Pancreas (tissue), 10 donors: ENCODE results near the gene NOPCHAP1. TPM values are rescaled to one million over a fixed set of nuclear protein-coding genes. Genes with fewer than 3 reads are reported as not detected.
A peak's percentile ranks its signal among the peaks of the same experiment; 100 is the strongest.

Experiments
- ATAC-seq, 4 donors: fragments of 200-7000 bp; cut with Tn5 transposase; one replicate each; pipeline versions ENCODE4 v1.8.0 to v1.9.1; 2020; ENCODE audit warnings: mild to moderate bottlenecking in 4 of 4, moderate library complexity in 4 of 4
- DNase-seq, 6 donors: peaks; one replicate each; pipeline ENCODE4 v3.0.0-alpha.2; 2020
- FAIRE-seq: peaks from 2 replicates; lab custom pipeline; 2012; peaks lifted over from hg19 to GRCh38; lab: Jason Lieb, UNC
- H3K27ac ChIP-seq, 4 donors: fragments of 200-600 bp; sonication (generic); 1 replicate in 3 of 4; 2 replicates in 1 of 4; pipeline versions ENCODE4 v1.5.0 to v1.8.0; 2020
- H3K27me3 ChIP-seq, 4 donors: fragments of 200-600 bp; one replicate each; pipeline ENCODE4 v1.8.0; 2021
- H3K36me3 ChIP-seq, 3 donors: fragments of 200-600 bp; sonication (generic) in 1 of 3; one replicate each; pipeline versions ENCODE4 v1.5.0 to v1.8.0; 2020 to 2021
- H3K4me1 ChIP-seq, 3 donors: fragments of 200-600 bp; one replicate each; pipeline ENCODE4 v1.8.0; 2021
- H3K4me3 ChIP-seq, 4 donors: fragments of 200-600 bp; sonication (generic) in 2 of 4; one replicate each; pipeline versions ENCODE4 v1.5.0 to v1.8.0; 2020 to 2021
- H3K9me3 ChIP-seq, 4 donors: fragments of 200-600 bp; one replicate each; pipeline ENCODE4 v1.8.0; 2021
- CTCF ChIP-seq, 4 donors: fragments of 200-600 bp; sonication (generic) in 3 of 4; IDR thresholded peaks; one replicate each; pipeline versions ENCODE4 v1.5.0 to v1.8.0; 2021; ENCODE audit warnings: antibody characterized with exemption in 4 of 4
- WGBS, 2 donors: extraction: QIAGEN DNeasy Blood & Tissue Kit; methylation state at CpG; one replicate each; pipeline ENCODE4 v1.1.7; 2013; 5-methylcytosine and 5-hydroxymethylcytosine counted together
- intact Hi-C, 3 donors: fragments of 100-400 bp; cut with DNase I; formaldehyde crosslinking; loops; one replicate each; pipeline versions ENCODE4 v1.11.1 to v1.14.2; 2022
- polyA plus RNA-seq, 2 donors: library from polyadenylated mRNA; stranded (reverse); fragments of 200-250 nt; gene quantifications; one replicate each; pipeline ENCODE4 v1.2.3, GENCODE V29; 2013
- total RNA-seq, 6 donors: library from RNA; stranded (reverse); fragmentation: NEBNext Ultra II Directional in 4 of 6; extraction: Animal tissue kit (Norgen Biotek cat#: 25700) in 4 of 6; gene quantifications; one replicate each; pipeline versions ENCODE4 v1.2.1 to v1.2.4, GENCODE V29; 2021 to 2023
- donor health status: healthy with polysubstance abuse.
- donor health status: DM: no; HTN: no; CAD: no; lungs with moderate emphysema.
- donor health status: DM: no; HTN: no; CAD: no.
- donor health status: control.
- donor health status: control.
- donor health status: Bipolar disorder and iron deficiency.
- donor health status: DM: yes; HTN: yes; CAD: no.
- donor health status: DM: no; HTN: no; CAD: no.
- donor health status: DM: no; HTN: no; CAD: no.
- donor health status: DM: yes; HTN: yes; CAD: no.

NOPCHAP1 gene
- total and polyA plus RNA-seq, 8 donors = 7.2 to 21.5 (median 14.3) TPM

DNA sequence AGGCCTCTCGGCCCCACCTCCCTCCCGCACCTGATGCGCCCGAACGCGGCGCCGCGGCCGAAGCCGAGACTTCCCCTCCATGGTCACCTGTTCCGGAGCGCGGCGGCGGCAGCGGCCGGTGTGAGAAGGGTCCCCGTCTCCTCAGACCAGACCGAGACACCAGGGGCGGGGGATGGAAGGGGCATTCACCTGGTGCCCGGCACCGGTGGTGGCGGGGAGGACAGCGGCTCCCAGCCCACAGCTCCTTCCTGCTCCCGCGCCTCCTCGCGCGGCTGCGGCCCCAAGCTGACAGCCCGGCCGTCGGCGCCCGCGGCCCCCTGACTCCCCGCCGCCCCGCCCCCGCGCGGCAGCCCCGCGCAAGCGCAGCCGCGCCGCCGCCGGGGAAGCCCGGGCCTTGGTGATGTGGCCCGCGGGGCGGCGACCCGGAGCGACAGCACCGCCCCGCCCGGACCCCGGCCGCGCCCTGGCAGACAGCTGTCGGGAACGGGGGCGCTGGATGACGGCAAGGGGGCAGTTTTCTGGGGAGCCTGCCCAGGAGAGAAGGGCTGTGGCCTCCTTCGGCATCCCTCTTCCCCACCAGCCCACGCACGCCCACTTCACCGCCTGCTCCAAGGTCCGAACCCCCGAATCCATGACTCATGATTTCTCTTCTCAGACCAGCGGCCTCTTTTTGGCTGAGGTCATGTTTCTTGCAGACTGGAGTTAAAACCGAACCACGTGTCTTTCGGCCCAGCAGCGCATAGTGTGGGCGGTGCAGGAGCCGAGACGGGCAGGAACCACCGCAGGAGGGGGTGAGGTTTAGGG is 27.9 kb upstream of the NOPCHAP1 start, which contains the start of gene SLC41A2:
TSS of gene SLC41A2 (minus strand) at position 290 of the 804 bp plus-strand sequence. CDS start 29,763 bp downstream, outside the sequence.
- 0 to 1% methylated on average over 37 to 83 of the region's 83 CpGs for WGBS, 2 donors
- Histone ChIP-seq H3K9me3 (no peaks in the 10 kb centered on the region), H3K4me1 (peaks cover 9 to 31% (median 25%) of the 10 kb centered on the region in 3 donors), H3K27ac (peak within 1 kb of the TSS; percentile 67 to 93 (median 88)), H3K36me3 (no peaks in the 10 kb centered on the region), H3K4me3 (peak within 1 kb of the TSS; percentile 78 to 89 (median 86)), H3K27me3 (no peaks in the 10 kb centered on the region)
- ATAC-seq (peak; percentile 84 to 90 (median 86)), FAIRE-seq (no peak), DNase-seq (peak; percentile 85 to 92 (median 89))
- TF ChIP-seq CTCF (IDR thresholded peaks at IDR 0.05) = no peak
- intact Hi-C loops = no loop called here

DNA sequence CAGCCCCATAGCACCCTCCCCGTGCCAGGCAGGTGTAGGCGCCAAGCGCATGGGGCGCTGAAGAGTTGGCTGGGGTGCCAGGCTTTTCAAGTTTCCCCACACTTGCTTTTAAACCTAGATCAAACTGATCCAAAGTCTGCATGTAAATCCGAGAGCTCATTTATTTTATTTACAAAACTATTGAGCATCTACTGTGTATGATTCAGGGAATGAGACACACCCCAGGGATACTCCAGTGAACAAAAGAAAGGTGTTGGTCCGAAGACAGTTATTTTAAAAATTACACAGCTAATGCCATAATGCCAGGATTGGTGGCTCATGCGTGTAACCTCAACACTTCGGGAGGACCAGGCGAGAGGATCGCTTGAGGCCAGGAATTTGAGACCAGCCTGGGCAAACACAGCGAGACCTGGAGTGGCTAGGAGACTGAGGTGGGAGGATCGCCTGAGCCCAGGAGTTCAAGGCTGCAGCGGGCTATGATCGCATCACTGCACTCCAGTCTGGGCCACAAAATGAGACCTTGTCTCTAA is 27.2 kb upstream of the NOPCHAP1 start:
- DNase-seq = peak in 3 of 6 donors; percentile 24 to 40 (median 38)
- peak overlapping the region; percentile 67 to 93 (median 88) for H3K27ac ChIP-seq

GRCh38 chr12:104959335-104959841 is 26.7 kb upstream of the NOPCHAP1 start:
- Histone ChIP-seq H3K4me1 (peaks cover 9 to 19% (median 16%) of the 10 kb centered on the region in 3 donors), H3K27me3 (no peaks in the 10 kb centered on the region), H3K27ac (peak overlapping the region; percentile 67 to 93 (median 88)), H3K4me3 (peak overlapping the region in 2 of 4 donors; percentile 89), H3K36me3 (no peaks in the 10 kb centered on the region), H3K9me3 (no peaks in the 10 kb centered on the region)
- ATAC-seq (peak in 2 of 4 donors; percentile 5 to 34), DNase-seq (no peak), FAIRE-seq (no peak)
- WGBS, 2 donors = 17 to 40% methylated on average over 2 of the region's 2 CpGs
- intact Hi-C loops = no loop called here
- no peak for TF ChIP-seq CTCF (IDR thresholded peaks at IDR 0.05)

More for the DNA sequence above, 27.2 kb upstream of the NOPCHAP1 start:
- H3K4me1 ChIP-seq = peaks cover 9 to 24% (median 21%) of the 10 kb centered on the region in 3 donors
- no peaks in the 10 kb centered on the region for H3K27me3 ChIP-seq
- no peaks in the 10 kb centered on the region for H3K36me3 ChIP-seq
- 13 to 27% methylated on average over 14 of the region's 14 CpGs for WGBS, 2 donors
- peak overlapping the region; percentile 78 to 89 (median 86) for H3K4me3 ChIP-seq
- TF ChIP-seq CTCF (IDR thresholded peaks at IDR 0.05) = peak in 1 of 4 donors; percentile 15
- H3K9me3 ChIP-seq = no peaks in the 10 kb centered on the region
- intact Hi-C loops = no loop called here
- FAIRE-seq (no peak), ATAC-seq (peak; percentile 1 to 7 (median 3))

DNA sequence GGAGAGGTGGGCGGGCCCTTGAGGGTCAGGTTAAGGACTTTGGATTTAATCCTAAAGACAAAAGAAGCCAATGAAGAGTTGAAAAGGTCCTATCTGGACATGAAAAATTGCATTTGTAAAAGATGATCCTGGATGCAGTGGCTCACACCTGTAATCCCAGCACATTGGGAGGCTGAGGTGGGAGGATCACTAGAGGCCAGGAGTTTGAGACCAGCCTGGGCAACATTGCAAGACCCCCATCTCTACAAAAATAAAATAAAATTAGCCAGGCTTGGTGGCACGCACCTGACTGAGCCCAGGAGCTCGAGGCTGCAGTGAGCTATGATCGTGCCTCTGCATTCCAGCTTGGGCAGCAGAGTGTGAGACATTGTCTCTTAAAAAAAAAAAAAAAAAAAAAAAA is 25.7 kb upstream of the NOPCHAP1 start:
- H3K27ac ChIP-seq = no peak overlapping the region
- no peak overlapping the region for H3K4me3 ChIP-seq
- H3K27me3 ChIP-seq = no peaks in the 10 kb centered on the region
- TF ChIP-seq CTCF (IDR thresholded peaks at IDR 0.05) = no peak
- intact Hi-C loops = no loop called here
- 96 to 97% methylated on average over 4 of the region's 4 CpGs for WGBS, 2 donors
- FAIRE-seq (no peak), ATAC-seq (no peak), DNase-seq (no peak)
- no peaks in the 10 kb centered on the region for H3K9me3 ChIP-seq
- H3K36me3 ChIP-seq = no peaks in the 10 kb centered on the region
- H3K4me1 ChIP-seq = peaks cover 9 to 19% (median 14%) of the 10 kb centered on the region in 3 donors
